Coronary artery (tissue), 2 donors: Measurements from ENCODE around the gene FNDC1.
"Not testable (repeated sequence)": the region's sequence is repeated elsewhere in the genome, so short reads cannot be mapped to it uniquely, and the experiment has no call there.

ENCODE experiments used
- DNase-seq: peaks from one replicate; pipeline ENCODE4 v3.0.0-alpha.2; 2017; ENCODE audit warnings: low spot score
- H3K27ac ChIP-seq, 2 donors: fragments of 200-600 bp; sonication (generic); one replicate each; pipeline ENCODE4 v1.5.1; 2016 to 2019
- H3K4me3 ChIP-seq: fragments of 200-600 bp; sonication (generic); 2 replicates; pipeline ENCODE4 v1.5.1; 2016; ENCODE audit warnings: mild to moderate bottlenecking, moderate library complexity
- CTCF ChIP-seq: fragments of 200-600 bp; sonication (generic); IDR thresholded peaks from one replicate; pipeline ENCODE4 v1.5.1; 2019; ENCODE audit warnings: antibody characterized with exemption

Gene FNDC1

DNA sequence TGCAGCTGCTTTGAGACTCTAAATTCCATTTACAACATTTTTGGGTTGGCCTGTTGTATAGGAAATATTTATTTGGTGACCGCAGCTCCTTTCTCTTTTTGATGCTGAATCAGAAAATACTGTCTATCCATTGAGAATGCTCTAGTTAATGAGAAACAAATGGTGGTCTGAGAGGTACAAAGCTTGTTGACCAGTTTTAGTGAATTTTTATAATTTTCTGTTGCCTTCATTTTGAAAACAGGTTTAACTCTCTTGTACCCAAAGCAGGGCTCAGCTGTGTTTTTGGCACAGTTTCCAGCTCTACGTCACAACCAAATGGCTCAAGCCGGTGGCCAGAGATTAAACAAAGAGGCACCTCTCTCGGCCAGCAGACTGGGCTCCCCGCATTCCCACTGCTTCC, 113.2 kb downstream of the FNDC1 start:
- no peak for DNase-seq
- Histone ChIP-seq H3K4me3 (no peak overlapping the region), H3K27ac (no peak overlapping the region)
- no peak for TF ChIP-seq CTCF

DNA sequence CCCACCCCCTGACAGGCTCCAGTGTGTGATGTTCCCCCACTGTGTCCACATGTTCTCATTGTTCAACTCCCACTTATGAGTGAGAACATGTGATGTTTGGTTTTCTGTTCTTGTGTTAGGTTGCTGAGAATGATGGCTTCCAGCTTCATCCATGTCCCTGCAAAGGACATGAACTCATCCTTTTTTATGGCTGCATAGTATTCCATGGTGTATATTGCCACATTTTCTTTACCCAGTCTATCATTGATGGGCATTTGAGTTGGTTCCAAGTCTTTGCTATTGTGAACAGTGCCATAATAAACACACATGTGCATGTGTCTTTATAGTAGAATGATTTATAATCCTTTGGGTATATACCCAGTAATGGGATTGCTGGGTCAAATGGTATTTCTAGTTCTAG, 115.5 kb downstream of the FNDC1 start:
- not testable (repeated sequence) for DNase-seq, H3K4me3 ChIP-seq, H3K27ac ChIP-seq

DNA sequence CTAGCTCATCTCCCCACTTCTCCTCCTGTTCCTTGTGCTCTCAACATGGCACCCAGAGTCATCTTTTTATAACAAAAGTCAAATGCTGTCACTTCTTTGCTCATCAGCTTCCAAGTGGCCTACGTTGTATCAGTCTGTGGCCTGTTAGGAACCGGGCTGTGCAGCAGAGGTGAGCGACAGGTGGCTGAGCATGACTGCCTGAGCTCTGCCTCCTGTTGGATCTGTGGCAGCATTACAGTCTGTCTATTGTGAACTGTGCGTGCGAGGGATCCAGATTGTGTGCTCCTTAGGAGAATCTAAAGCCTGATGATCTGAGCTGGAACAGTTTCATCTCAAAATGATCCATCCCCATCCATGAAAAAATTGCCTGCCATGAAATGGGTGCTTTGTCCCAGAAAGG, 129.6 kb downstream of the FNDC1 start:
- Histone ChIP-seq H3K4me3 (no peak overlapping the region), H3K27ac (no peak overlapping the region)
- no peak for TF ChIP-seq CTCF
- no peak for DNase-seq

DNA sequence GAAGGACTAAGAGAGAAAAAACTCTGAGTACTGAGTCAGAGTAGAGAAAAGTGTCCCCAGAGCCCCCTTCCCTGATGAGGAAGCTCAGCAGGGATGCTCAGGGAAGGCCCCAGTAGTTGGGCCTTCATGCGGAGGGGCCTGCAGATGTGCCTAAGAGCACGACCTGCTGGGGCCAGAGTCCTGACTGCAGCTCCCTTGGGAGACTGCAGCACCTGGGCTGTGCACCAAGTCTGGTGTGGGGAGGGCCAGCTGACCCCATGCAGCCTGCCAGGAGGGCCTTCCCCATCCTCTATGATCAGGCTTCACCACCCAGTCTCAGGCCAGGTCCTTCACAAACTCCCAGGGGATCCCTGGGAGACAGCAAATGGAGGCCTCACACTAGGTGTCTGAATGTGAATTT, 130.4 kb downstream of the FNDC1 start:
- H3K4me3 ChIP-seq: no peak overlapping the region
- H3K27ac ChIP-seq: no peak overlapping the region
- DNase-seq: no peak
- no peak for TF ChIP-seq CTCF

DNA sequence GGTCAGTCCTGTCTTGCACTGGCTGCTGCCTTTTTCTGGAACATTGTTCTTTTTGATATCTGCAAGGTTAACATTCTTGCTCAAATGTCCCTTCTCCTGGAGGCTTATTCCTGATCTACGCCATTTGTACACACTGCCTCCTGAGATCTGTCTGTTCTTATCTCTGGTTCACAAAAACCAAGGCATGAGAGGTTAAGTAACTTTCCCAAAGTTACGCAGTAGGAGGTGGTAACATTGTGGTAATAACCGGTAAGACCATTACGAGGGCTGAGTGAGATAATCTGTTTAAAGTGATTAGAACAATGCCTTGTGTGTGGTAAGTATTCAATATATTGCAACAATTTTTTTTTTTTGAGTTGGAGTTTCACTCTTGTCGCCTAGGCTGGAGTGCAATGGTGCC, 132.1 kb downstream of the FNDC1 start:
- Histone ChIP-seq H3K4me3 (no peak overlapping the region), H3K27ac (no peak overlapping the region)
- TF ChIP-seq CTCF: no peak
- no peak for DNase-seq

DNA sequence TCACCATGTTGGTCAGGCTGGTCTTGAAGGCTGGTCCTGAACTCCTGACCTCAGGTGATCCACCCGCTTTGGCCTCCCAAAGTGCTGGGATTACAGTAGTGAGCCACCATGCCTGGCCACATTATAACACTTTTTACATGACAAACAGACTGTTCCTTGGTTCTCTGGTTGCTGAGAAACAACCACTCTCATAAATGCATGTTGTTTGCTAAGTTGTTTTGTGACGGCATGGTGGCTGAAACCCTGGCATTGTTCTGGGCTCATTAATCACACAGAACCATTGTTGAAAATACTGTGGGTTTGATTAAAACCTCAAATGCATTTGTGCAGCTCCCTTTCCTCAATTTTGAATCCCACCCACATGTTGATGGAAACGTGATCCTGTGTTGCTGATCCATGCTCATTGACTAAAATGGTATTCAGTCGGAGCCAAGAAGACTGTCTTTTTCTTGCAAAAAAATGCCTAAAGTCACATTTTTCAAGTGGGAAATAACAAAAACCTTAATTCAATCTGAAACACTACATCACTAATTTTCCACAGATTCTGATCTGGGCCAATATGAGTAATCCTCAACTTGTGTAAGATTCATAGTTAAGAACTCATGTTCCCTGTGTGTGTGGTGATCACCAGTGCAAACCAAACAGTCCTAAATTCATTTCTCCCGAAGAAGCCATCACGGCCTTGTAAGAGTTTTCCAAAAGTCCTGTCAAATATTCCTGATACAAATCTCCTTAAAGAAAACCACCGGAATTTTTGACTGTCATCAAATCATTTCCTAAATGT, 132.8 kb downstream of the FNDC1 start:
- Histone ChIP-seq H3K4me3 (no peak overlapping the region), H3K27ac (no peak overlapping the region)
- no peak for TF ChIP-seq CTCF
- DNase-seq: no peak

DNA sequence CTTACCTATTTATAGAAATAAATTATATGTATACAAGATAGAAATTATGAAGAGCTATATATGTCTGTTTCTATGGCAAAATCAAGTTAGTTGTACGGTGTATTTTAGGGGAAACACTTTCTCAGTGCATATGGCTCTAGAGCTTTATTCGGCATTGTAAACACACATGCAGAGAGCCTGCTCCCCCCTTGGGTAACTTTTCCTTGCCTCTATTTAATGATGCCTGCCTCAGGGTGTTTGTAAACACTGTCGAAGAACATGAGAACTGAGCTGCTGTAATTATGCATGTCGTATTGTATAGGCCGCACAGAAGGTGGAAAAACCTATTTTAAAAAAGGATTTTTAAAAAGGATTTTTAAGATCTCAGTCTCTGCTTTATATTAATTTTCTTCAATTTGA, 133.4 kb downstream of the FNDC1 start:
- TF ChIP-seq CTCF: no peak
- Histone ChIP-seq H3K27ac (no peak overlapping the region), H3K4me3 (no peak overlapping the region)
- no peak for DNase-seq
